ENCODE measurements around the gene CIITA. TPM values are rescaled to one million over a fixed set of nuclear protein-coding genes. Genes with fewer than 3 reads are reported as not detected.

CIITA gene
- total RNA-seq, 2 donors from 2014 or later = 0.52 to 2.3 TPM

GRCh38 chr16:10968498-10968897 is 91.5 kb downstream of the CIITA start:
- no peak for DNase-seq (ENCODE audit: low spot score in 2 of 2)
- H3K36me3 Mint-ChIP-seq = peaks cover 13 to 26% of the 10 kb centered on the region in 2 donors
- peak overlapping the region in 1 of 2 donors; percentile 72 for H3K27ac Mint-ChIP-seq
- ATAC-seq = no peak
- H3K9me3 Mint-ChIP-seq = peaks cover 0 to 8% of the 10 kb centered on the region in 2 donors

DNA sequence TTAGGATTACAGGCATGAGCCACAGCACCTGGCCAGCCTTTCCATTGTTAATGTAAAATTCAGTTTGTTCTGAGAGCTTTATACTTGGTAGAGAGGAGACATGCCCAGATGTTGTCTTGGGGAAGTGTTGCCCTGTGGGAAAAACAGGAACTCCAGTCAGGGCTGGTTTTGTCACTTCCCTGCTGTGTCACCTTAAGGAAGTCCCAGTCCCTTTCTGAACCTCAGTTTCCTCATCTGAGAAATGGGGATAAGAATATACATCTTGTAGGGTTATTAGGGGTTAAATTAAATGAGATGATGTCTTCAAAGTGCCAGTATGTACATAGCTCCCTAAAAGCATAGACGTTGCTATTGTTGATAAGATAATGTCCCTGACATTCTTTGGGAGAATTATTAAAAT is 92.6 kb downstream of the CIITA start:
- peaks cover 0 to 8% of the 10 kb centered on the region in 2 donors for H3K9me3 Mint-ChIP-seq
- DNase-seq (ENCODE audit: low spot score in 2 of 2) = no peak
- ATAC-seq = no peak
- H3K36me3 Mint-ChIP-seq = peaks cover 16 to 29% of the 10 kb centered on the region in 2 donors
- no peak overlapping the region for H3K27ac Mint-ChIP-seq

- H3K27ac Mint-ChIP-seq = no peak overlapping the region
- no peak for ATAC-seq
- peaks cover 0 to 8% of the 10 kb centered on the region in 2 donors for H3K9me3 Mint-ChIP-seq
- no peak for DNase-seq (ENCODE audit: low spot score in 2 of 2)
- peaks cover 18 to 31% of the 10 kb centered on the region in 2 donors for H3K36me3 Mint-ChIP-seq
These were observed 93.1 kb downstream of the CIITA start for GRCh38 chr16:10970065-10970464.

DNA sequence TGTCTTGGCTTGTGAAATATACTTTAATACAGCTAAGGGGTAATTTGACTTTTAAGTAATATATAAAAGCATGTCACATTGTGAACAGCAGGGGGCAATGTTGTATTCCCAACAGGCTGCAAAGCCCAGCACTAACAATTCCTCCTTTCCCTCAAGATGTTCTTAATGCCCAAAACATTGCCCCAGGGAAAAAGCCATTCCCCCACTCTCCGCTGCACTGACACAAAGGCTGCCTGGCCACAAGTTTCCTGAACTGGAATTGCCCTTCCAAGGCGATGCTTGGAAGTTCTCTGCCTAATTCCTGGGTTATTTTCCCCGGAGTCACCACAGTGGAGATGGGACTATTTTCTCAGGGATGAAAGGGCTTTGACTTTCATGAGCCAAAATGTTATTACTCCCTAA is 94.6 kb downstream of the CIITA start:
- H3K36me3 Mint-ChIP-seq = peaks cover 18 to 21% of the 10 kb centered on the region in 2 donors
- peak overlapping the region in 1 of 2 donors; percentile 53 for H3K27ac Mint-ChIP-seq

GRCh38 chr16:10972108-10972818 is 95.3 kb downstream of the CIITA start:
- Mint-ChIP-seq H3K9me3 (no peaks in the 10 kb centered on the region), H3K27ac (peak overlapping the region; percentile 2 to 53), H3K36me3 (peaks cover 18 to 23% of the 10 kb centered on the region in 2 donors)
- no peak for ATAC-seq
- no peak for DNase-seq (ENCODE audit: low spot score in 2 of 2)

More for the DNA sequence above, 94.6 kb downstream of the CIITA start:
- ATAC-seq = no peak
- no peaks in the 10 kb centered on the region for H3K9me3 Mint-ChIP-seq
- no peak for DNase-seq (ENCODE audit: low spot score in 2 of 2)

DNA sequence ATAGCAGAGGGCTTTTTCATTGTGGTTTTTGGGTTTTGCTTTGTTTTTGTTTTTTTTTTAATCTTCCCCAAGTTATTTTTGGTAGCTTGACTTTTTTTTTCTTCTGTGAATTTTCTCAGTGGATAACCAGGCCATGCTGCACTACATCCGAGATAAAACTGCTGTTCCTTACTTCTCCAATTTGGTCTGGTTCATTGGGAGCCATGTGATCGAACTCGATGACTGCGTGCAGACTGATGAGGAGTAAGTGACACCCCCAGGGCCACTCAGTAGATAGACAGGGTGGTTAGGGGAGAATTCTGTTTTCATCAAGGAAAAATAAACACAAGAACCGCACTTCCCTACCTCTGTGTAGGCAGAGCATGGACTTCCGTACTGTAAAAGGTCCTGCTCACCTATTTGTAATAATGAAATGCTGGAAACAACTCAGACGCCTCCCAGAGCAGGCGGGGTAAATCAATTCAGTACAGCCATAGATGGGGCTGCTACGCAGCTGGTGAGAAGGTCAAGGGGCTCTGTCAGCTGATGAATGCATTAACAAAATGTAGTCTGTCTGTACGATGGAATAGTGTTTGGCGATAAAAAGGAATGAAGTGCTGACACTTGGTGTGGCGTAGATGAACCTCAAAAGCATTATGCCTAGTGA is 95.9 kb downstream of the CIITA start:
- DNase-seq (ENCODE audit: low spot score in 2 of 2) (no peak), ATAC-seq (peak in 1 of 2 donors; percentile 37)
- peaks cover 20 to 29% of the 10 kb centered on the region in 2 donors for H3K36me3 Mint-ChIP-seq
- no peaks in the 10 kb centered on the region for H3K9me3 Mint-ChIP-seq
- peak overlapping the region in 1 of 2 donors; percentile 53 for H3K27ac Mint-ChIP-seq

DNA sequence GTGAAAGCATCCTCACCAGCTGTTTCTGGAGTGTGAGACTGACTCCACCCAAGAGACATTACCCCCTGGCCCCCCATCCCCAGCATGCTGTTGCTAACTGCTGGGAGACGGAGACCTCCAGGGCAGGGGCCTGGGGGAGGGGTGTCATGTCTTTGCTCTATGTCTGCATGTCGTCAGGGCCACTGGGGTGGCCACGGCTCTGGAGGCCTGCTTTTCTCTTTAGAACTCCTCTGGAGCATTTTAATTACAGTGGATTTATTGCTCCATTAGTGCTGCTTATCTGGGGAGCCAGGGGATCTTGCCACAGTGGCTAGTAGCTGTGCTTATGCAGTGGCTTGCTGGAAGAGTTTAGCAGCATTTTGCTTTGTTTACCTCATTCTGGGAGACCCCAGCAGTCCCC is 99.6 kb downstream of the CIITA start:
- peaks cover 24 to 29% of the 10 kb centered on the region in 2 donors for H3K36me3 Mint-ChIP-seq
- DNase-seq (ENCODE audit: low spot score in 2 of 2) = no peak
- ATAC-seq = no peak
- H3K27ac Mint-ChIP-seq = no peak overlapping the region
- H3K9me3 Mint-ChIP-seq = no peaks in the 10 kb centered on the region

DNA sequence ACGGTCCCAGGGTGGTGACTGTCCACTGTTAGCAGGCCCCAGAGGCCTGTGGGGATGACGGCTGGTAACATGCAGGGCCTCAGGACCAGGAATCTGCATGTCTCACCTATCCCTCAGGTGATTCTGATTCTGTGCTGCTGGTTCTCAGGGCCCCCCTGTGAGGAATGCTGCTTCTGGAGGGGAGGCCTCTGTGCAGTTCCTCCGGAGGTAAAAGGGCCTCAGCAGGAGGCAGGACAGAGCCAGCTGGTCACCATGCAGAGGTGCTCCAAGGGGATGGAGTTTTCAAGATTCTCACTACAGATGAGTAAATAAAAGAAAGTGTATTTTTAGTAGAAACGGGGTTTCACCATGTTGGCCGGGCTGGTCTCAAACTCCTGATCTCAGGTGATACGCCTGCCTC is 101.1 kb downstream of the CIITA start:
- peak overlapping the region; percentile 69 to 73 for H3K27ac Mint-ChIP-seq
- no peak for ATAC-seq
- peaks cover 19 to 32% of the 10 kb centered on the region in 2 donors for H3K36me3 Mint-ChIP-seq
- no peaks in the 10 kb centered on the region for H3K9me3 Mint-ChIP-seq
- DNase-seq (ENCODE audit: low spot score in 2 of 2) = no peak

- DNase-seq (ENCODE audit: low spot score in 2 of 2) (no peak), ATAC-seq (no peak)
- H3K27ac Mint-ChIP-seq = peak overlapping the region; percentile 15 to 73
- peaks cover 16 to 30% of the 10 kb centered on the region in 2 donors for H3K36me3 Mint-ChIP-seq
- no peaks in the 10 kb centered on the region for H3K9me3 Mint-ChIP-seq
These were observed 102.0 kb downstream of the CIITA start for GRCh38 chr16:10978871-10979446.

GRCh38 chr16:10979717-10980601 is 103.0 kb downstream of the CIITA start:
- H3K9me3 Mint-ChIP-seq = no peaks in the 10 kb centered on the region
- no peak for ATAC-seq
- no peak for DNase-seq (ENCODE audit: low spot score in 2 of 2)
- H3K27ac Mint-ChIP-seq = peak overlapping the region in 1 of 2 donors; percentile 51
- peaks cover 17 to 30% of the 10 kb centered on the region in 2 donors for H3K36me3 Mint-ChIP-seq

DNA sequence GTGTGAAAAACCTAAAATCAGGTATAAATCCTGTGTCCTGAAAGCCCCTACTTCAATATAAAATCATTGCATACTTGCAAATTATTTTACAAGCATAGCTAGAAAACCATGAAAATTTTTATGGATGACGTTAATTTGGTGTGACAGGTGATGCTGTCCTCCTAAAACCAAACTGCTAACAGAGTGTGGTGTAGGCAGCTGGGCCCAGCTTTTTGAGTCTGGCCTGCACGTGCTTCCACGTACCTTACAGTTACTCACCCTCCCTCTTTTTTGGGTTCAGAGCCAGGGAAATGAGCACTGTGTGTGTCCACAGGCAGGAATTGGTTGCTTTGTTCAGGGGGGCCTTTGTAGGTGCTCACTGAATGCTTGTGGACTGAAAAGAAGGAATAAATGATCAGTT is 103.8 kb downstream of the CIITA start:
- DNase-seq (ENCODE audit: low spot score in 2 of 2) = no peak
- Mint-ChIP-seq H3K9me3 (no peaks in the 10 kb centered on the region), H3K36me3 (peaks cover 17 to 30% of the 10 kb centered on the region in 2 donors), H3K27ac (peak overlapping the region in 1 of 2 donors; percentile 51)
- no peak for ATAC-seq

DNA sequence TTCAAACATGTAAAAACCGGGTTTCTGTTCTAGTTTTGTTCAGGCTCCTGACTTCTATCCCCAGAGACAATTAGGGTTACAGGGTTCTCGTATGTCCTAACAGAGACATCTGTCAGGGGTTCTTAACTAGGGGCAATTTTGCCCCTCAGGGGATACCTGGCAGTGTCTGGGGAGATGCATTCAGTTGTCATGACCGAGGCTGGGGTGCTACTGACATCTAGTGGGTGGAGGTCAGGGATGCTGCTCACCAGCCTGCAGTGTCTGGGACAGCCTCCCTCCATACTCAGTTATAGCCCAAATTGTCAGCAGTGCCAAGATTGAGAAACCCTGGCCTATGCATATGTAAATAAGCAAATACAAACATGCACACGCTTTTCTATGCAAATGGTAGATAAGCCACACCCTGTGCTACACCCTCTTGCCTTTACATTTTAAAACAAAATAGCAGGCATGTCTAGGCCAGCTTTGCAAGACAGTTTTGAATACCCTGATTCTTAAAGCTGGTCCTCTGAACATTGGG is 104.8 kb downstream of the CIITA start:
- H3K36me3 Mint-ChIP-seq = peaks cover 22 to 28% of the 10 kb centered on the region in 2 donors
- peak overlapping the region in 1 of 2 donors; percentile 36 for H3K27ac Mint-ChIP-seq
- DNase-seq (ENCODE audit: low spot score in 2 of 2) (peak in 1 of 2 donors; percentile 53), ATAC-seq (peak; percentile 74 to 83)
- H3K9me3 Mint-ChIP-seq = no peaks in the 10 kb centered on the region

- H3K27ac Mint-ChIP-seq = peak overlapping the region; percentile 37 to 88
- ATAC-seq (peak; percentile 42 to 46), DNase-seq (ENCODE audit: low spot score in 2 of 2) (no peak)
- peaks cover 16 to 22% of the 10 kb centered on the region in 2 donors for H3K36me3 Mint-ChIP-seq
- no peaks in the 10 kb centered on the region for H3K9me3 Mint-ChIP-seq
These were observed 105.6 kb downstream of the CIITA start for GRCh38 chr16:10982465-10983150.

DNA sequence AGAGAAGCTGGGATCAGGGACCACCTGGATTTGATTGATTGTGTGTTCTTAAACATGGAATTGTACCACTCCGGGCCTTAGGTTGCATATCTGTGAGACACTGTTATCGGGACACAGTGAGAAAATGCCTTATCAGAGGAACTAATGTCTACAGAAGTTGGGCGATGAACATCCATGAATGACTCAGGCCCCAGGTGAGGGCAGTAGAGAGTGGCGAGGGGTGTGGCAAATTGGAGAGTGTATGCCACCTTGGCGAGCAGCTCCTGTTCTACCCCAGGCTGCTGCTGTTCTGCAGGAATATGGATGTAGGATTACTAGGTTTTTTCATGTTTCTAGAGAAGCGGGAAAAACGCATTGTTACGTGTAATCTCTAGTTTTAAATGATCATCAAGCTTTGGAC is 106.2 kb downstream of the CIITA start:
- ATAC-seq = no peak
- no peaks in the 10 kb centered on the region for H3K9me3 Mint-ChIP-seq
- peaks cover 16 to 18% of the 10 kb centered on the region in 2 donors for H3K36me3 Mint-ChIP-seq
- peak overlapping the region in 1 of 2 donors; percentile 37 for H3K27ac Mint-ChIP-seq
- no peak for DNase-seq (ENCODE audit: low spot score in 2 of 2)

GRCh38 chr16:10984509-10984908 is 107.5 kb downstream of the CIITA start:
- ATAC-seq (no peak), DNase-seq (ENCODE audit: low spot score in 2 of 2) (no peak)
- Mint-ChIP-seq H3K27ac (peak overlapping the region in 1 of 2 donors; percentile 53), H3K9me3 (no peaks in the 10 kb centered on the region), H3K36me3 (peaks cover 16 to 18% of the 10 kb centered on the region in 2 donors)
